Chondrocyte (in vitro differentiated cells): ENCODE data around the gene LENG8. TPM values are rescaled to one million over a fixed set of nuclear protein-coding genes. Genes with fewer than 3 reads are reported as not detected.
"Not testable (repeated sequence)": the region's sequence is repeated elsewhere in the genome, so short reads cannot be mapped to it uniquely, and the experiment has no call there.

Experiments
- DNase-seq: peaks from one replicate; pipeline ENCODE4 v3.0.0; 2021; ENCODE audit warnings: mixed read lengths, low spot score
- H3K27ac Mint-ChIP-seq: one replicate; pipeline ENCODE4 v1.8.0; 2021; ENCODE audit warnings: mild to moderate bottlenecking, moderate library complexity, mixed read lengths; ENCODE audit not compliant: unreplicated experiment
- H3K27me3 Mint-ChIP-seq: 2 replicates; pipeline ENCODE4 v1.8.0; 2021; ENCODE audit warnings: low read depth, mixed read lengths
- H3K36me3 Mint-ChIP-seq: 2 replicates; pipeline ENCODE4 v1.8.0; 2021; ENCODE audit warnings: low read depth, mixed read lengths
- H3K4me1 Mint-ChIP-seq: 2 replicates; pipeline ENCODE4 v1.8.0; 2021; ENCODE audit warnings: low read depth, mild to moderate bottlenecking, mixed read lengths
- H3K4me3 Mint-ChIP-seq: one replicate; pipeline ENCODE4 v1.8.0; 2021; ENCODE audit warnings: mild to moderate bottlenecking, moderate library complexity, mixed read lengths; ENCODE audit not compliant: unreplicated experiment
- H3K9me3 Mint-ChIP-seq: 2 replicates; pipeline ENCODE4 v1.8.0; 2021; ENCODE audit warnings: low read depth, mixed read lengths
- total RNA-seq: library from RNA; stranded (reverse); gene quantifications from 3 replicates; pipeline ENCODE4 v1.2.1, GENCODE V29; 2021
- TF ChIP-seq, protein P1 (sequence below): fragments of 200-600 bp; sonication (generic); IDR thresholded peaks from 2 replicates; pipeline ENCODE4 v1.5.0; 2021; ENCODE audit warnings: antibody characterized with exemption, mild to moderate bottlenecking, moderate library complexity

LENG8 gene
- total RNA-seq, 1 donor from 2014 or later, result 110 TPM

DNA sequence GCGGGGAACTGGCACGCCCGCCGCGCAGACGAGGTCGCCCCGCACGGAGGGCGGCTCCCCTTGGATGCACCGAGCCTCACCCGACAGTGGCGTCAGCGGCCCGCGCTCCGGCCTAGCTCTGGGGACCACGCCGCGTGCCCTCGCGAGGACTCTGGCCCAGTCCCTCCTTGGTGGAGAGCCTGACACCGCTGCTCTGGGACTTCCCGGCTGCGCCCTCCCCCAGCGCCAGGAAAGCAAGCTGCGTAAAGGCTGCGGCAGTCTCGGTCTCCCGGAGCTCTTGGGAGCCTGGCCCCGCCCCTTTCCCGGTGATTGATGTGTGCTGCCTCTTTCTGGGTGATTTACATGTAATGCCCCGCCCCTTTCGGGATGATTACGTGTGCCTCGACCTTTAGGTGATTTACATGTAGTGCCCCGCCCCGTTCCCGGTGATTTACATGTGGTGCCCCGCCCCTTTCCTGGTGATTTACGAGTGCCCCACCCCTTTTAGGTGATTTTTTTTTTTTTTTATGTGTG, 14.6 kb downstream of the LENG8 start, which contains the start of gene LENG9:
TSS of gene LENG9 (minus strand) at position 248 of the 513 bp plus-strand sequence. CDS start 252 bp downstream, outside the sequence.
- no peaks in the 10 kb centered on the region for H3K27me3 Mint-ChIP-seq
- H3K4me3 Mint-ChIP-seq, result peak within 1 kb of the TSS; percentile 88
- DNase-seq, result peak; percentile 99
- H3K9me3 Mint-ChIP-seq, result no peaks in the 10 kb centered on the region
- peaks cover 41% of the 10 kb centered on the region for H3K4me1 Mint-ChIP-seq
- peaks cover 19% of the 10 kb centered on the region for H3K36me3 Mint-ChIP-seq
- H3K27ac Mint-ChIP-seq, result peak within 1 kb of the TSS; percentile 99
- TF ChIP-seq, protein P1, sequence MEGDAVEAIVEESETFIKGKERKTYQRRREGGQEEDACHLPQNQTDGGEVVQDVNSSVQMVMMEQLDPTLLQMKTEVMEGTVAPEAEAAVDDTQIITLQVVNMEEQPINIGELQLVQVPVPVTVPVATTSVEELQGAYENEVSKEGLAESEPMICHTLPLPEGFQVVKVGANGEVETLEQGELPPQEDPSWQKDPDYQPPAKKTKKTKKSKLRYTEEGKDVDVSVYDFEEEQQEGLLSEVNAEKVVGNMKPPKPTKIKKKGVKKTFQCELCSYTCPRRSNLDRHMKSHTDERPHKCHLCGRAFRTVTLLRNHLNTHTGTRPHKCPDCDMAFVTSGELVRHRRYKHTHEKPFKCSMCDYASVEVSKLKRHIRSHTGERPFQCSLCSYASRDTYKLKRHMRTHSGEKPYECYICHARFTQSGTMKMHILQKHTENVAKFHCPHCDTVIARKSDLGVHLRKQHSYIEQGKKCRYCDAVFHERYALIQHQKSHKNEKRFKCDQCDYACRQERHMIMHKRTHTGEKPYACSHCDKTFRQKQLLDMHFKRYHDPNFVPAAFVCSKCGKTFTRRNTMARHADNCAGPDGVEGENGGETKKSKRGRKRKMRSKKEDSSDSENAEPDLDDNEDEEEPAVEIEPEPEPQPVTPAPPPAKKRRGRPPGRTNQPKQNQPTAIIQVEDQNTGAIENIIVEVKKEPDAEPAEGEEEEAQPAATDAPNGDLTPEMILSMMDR, result no peak

DNA sequence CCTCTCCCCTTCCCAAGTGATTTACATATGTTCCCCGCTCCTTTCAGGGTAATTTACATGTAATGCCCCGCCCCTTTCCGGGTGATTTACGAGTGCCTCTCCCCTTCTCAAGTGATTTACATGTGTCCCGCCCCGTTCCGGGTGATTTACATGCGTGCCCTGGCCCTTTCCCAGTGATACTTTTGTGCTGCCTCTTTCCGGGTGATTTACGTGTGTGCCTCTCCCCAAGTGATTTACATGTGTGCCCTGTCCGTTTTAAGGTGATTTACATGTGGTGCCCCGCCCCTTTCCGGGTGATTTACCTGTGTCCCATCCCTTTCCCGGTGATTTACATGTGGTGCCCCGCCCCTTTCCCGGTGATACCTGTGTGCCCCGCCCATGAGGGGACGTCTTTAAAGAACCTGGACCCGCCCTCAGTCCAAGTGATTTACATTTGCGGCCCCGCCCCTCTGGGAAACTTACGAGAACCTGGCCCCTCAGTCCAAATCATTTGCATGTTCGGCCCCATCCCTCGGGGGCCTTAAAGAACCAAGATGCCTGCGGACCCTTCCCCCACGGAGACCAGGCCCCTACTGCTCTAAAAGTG, 15.1 kb downstream of the LENG8 start:
- Mint-ChIP-seq H3K9me3 (no peaks in the 10 kb centered on the region), H3K4me3 (peak overlapping the region; percentile 88), H3K27me3 (no peaks in the 10 kb centered on the region), H3K27ac (peak overlapping the region; percentile 99), H3K36me3 (peaks cover 14% of the 10 kb centered on the region), H3K4me1 (peaks cover 35% of the 10 kb centered on the region)
- TF ChIP-seq, protein P1, result no peak
- peak; percentile 94 for DNase-seq

DNA sequence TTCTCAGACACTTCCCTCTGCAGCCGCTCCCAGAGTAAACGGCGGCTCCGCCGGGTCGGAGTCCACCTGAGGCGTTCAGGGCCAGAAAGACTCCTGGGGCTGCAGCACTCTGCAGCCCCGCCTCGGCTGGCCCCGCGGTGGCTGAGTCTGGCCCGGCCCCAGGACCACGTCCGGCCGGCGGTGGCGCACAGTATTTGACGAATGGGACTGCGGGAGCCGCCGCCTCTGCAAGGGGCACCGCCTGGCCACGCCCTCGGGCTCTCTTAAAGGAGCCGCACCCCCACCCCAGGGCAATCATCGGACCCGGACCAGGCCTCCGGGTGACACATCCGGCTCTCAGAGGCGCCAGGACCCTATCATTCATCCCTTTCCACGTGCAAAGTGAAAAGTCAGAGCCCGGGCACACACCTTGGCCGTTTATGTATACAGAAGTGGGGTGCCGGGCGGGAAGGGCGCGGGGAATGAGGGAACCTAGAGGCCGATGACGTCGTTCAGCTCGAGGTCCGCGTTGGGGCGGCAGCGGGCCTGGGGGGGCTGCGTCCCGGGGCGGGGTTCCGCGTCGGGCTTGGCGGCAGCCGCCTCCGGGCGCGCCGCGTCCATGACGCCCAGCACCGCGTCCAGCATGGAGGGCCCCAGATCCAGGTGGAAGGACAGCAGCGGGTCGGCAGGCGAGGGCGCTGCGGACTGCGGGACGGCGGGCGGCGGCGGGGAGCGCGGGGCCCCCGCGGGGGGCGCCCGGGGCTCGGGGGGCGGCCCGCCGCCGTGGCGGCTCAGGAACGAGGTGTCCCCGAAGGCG, 15.8 kb downstream of the LENG8 start:
- Mint-ChIP-seq H3K36me3 (peaks cover 12% of the 10 kb centered on the region), H3K27me3 (no peaks in the 10 kb centered on the region), H3K4me1 (peaks cover 35% of the 10 kb centered on the region), H3K27ac (peak overlapping the region; percentile 99), H3K4me3 (peak overlapping the region; percentile 88), H3K9me3 (no peaks in the 10 kb centered on the region)
- TF ChIP-seq, protein P1, result no peak
- peak; percentile 97 for DNase-seq

DNA sequence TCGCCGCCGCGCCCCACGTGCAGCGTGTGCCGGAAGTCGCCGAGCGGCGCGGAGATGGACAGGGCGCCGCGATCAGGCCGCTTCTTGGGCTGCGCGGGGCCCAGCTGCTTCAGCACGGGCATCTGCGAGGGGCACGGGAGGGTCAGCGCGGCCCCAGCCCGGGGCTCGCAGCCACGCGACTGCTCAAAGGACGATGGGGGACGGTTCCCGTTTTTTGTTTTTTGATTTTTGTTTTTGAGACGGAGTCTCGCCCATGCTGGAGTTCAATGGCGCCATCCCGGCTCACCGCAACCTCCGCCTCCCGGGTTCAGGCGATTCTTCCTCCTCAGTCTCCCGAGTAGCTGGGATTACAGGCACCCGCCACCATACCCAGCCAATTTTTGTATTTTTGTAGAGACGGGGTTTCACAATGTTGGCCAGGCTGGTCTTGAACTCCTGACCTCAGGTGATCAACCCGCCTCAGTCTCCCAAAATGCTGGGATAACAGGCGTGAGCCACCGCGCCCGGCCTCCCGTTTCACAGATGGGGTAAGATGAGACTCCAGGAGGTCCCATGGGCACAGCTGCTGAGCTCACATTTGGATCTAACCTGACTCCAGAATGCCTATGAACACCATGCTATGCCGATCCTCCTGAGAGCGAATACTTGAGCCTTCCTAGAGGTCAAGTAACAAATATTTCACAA, 16.6 kb downstream of the LENG8 start:
- no peak overlapping the region for H3K27ac Mint-ChIP-seq
- DNase-seq, result peak; percentile 83
- no peaks in the 10 kb centered on the region for H3K9me3 Mint-ChIP-seq
- TF ChIP-seq, protein P1, result no peak
- H3K4me3 Mint-ChIP-seq, result peak overlapping the region; percentile 45
- no peaks in the 10 kb centered on the region for H3K27me3 Mint-ChIP-seq
- peaks cover 12% of the 10 kb centered on the region for H3K36me3 Mint-ChIP-seq
- peaks cover 39% of the 10 kb centered on the region for H3K4me1 Mint-ChIP-seq

DNA sequence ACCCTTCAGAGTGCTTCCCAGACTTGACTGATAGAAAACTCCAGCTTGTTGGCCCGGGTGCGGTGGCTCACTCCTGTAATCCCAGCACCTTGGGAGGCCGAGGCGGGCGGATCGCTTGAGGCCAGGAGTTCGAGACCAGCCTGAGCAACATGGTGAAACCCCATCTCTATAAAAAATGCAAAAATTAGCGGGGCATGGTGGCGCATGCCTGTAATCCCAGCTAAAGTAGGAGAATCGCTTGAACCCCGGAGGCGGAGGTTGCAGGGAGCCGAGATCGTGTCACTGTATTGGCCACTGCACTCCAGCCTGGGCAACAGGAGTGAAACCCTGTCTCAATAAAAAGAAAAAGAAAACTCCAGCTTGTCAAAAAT, 17.1 kb downstream of the LENG8 start:
- not testable (repeated sequence) for H3K9me3 Mint-ChIP-seq, H3K36me3 Mint-ChIP-seq, H3K27ac Mint-ChIP-seq, H3K27me3 Mint-ChIP-seq, H3K4me3 Mint-ChIP-seq
- peak; percentile 34 for DNase-seq
- H3K4me1 Mint-ChIP-seq, result peaks cover 40% of the 10 kb centered on the region
